Neural cell (in vitro differentiated cells): ENCODE data around the gene NPAS2. TPM values are rescaled to one million over a fixed set of nuclear protein-coding genes. Genes with fewer than 3 reads are reported as not detected.

Experiments used
- H2AFZ ChIP-seq: fragments of 200-600, 300-800 bp; sonication (generic), shearing (Covaris generic); 2 replicates; pipeline ENCODE4 v1.6.0; 2014; ENCODE audit warnings: low read depth, mild to moderate bottlenecking, antibody characterized with exemption, low read length, moderate library complexity
- H3F3A ChIP-seq: fragments of 200-600 bp; shearing (Covaris generic); 2 replicates; pipeline ENCODE4 v1.6.1; 2016; ENCODE audit warnings: mild to moderate bottlenecking, moderate library complexity, mixed read lengths, antibody characterized with exemption, low read length; ENCODE audit not compliant: insufficient read depth, poor library complexity, severe bottlenecking
- H3K27ac ChIP-seq: fragments of 200-600, 300-800 bp; sonication (generic), shearing (Covaris generic); 2 replicates; pipeline ENCODE4 v1.5.1; 2014; ENCODE audit warnings: mild to moderate bottlenecking, low read length, moderate library complexity
- H3K27me3 ChIP-seq: fragments of 300-800, 200-600 bp; sonication (generic), shearing (Covaris generic); 2 replicates; pipeline ENCODE4 v1.6.0; 2014; ENCODE audit warnings: mild to moderate bottlenecking, low read depth, low read length, moderate library complexity; ENCODE audit not compliant: insufficient read depth
- H3K36me3 ChIP-seq: fragments of 300-800, 200-600 bp; sonication (generic), shearing (Covaris generic); 2 replicates; pipeline ENCODE4 v1.5.1; 2014; ENCODE audit warnings: mild to moderate bottlenecking, antibody characterized with exemption, low read length, moderate library complexity; ENCODE audit not compliant: insufficient read depth
- H3K4me2 ChIP-seq: fragments of 300-800, 200-600 bp; sonication (generic), shearing (Covaris generic); 2 replicates; pipeline ENCODE4 v1.6.0; 2014; ENCODE audit warnings: mild to moderate bottlenecking, low read length
- H3K4me3 ChIP-seq: fragments of 300-800, 200-600 bp; sonication (generic), shearing (Covaris generic); 2 replicates; pipeline ENCODE4 v1.5.1; 2014; ENCODE audit warnings: mild to moderate bottlenecking, low read length, moderate library complexity
- H3K79me2 ChIP-seq: fragments of 200-600 bp; shearing (Covaris generic); replicated peaks from 2 replicates; pipeline ENCODE4 v1.6.0; 2014; ENCODE audit warnings: mild to moderate bottlenecking, low read length, moderate library complexity; ENCODE audit not compliant: insufficient read depth
- H3K9ac ChIP-seq: fragments of 300-800, 200-600 bp; sonication (generic), shearing (Covaris generic); 2 replicates; pipeline ENCODE4 v1.6.1; 2016; ENCODE audit warnings: mild to moderate bottlenecking, low read length, mixed read lengths
- H3K9me2 ChIP-seq: fragments of 200-600 bp; shearing (Covaris generic); 2 replicates; pipeline ENCODE4 v1.6.1; 2016; ENCODE audit warnings: mild to moderate bottlenecking, low read length, mixed read lengths; ENCODE audit not compliant: insufficient read depth
- H3K9me3 ChIP-seq: fragments of 200-600, 300-800 bp; sonication (generic), shearing (Covaris generic); 2 replicates; pipeline ENCODE4 v1.6.1; 2016; ENCODE audit warnings: mild to moderate bottlenecking, mixed run types, low read length, moderate library complexity, mixed read lengths
- H4K20me1 ChIP-seq: fragments of 200-600 bp; shearing (Covaris generic); 2 replicates; pipeline ENCODE4 v1.6.1; 2016; ENCODE audit warnings: mild to moderate bottlenecking, mixed run types; ENCODE audit not compliant: insufficient read depth
- EP300 ChIP-seq: fragments of 450-650 bp; conservative IDR thresholded peaks from 2 replicates; pipeline ENCODE4 v1.6.1; 2014; ENCODE audit warnings: antibody characterized with exemption, mild to moderate bottlenecking, moderate library complexity; ENCODE audit not compliant: poor library complexity, severe bottlenecking
- EZH2 ChIP-seq: fragments of 200-600, 300-800 bp; shearing (Covaris generic), sonication (generic); IDR thresholded peaks from 2 replicates; pipeline ENCODE4 v1.6.1; 2014; ENCODE audit warnings: antibody characterized with exemption, low read length, borderline replicate concordance, mild to moderate bottlenecking; ENCODE audit not compliant: insufficient read depth, poor library complexity, severe bottlenecking
- MXI1 ChIP-seq: fragments of 450-650 bp; conservative IDR thresholded peaks from 2 replicates; pipeline ENCODE4 v1.6.1; 2014; ENCODE audit warnings: antibody characterized with exemption, mild to moderate bottlenecking; ENCODE audit not compliant: poor library complexity, severe bottlenecking
- POLR2AphosphoS5 ChIP-seq: IDR thresholded peaks from 2 replicates; pipeline ENCODE4 v1.6.1; 2012
- RAD21 ChIP-seq: fragments of 450-650 bp; conservative IDR thresholded peaks from 2 replicates; pipeline ENCODE4 v1.6.1; 2014; ENCODE audit warnings: antibody characterized with exemption, mild to moderate bottlenecking, moderate library complexity
- SMC3 ChIP-seq: fragments of 450-650 bp; conservative IDR thresholded peaks from 2 replicates; pipeline ENCODE4 v1.6.1; 2014; ENCODE audit warnings: antibody characterized with exemption, mild to moderate bottlenecking, moderate library complexity; ENCODE audit not compliant: poor library complexity
- TAF1 ChIP-seq: IDR thresholded peaks from 2 replicates; pipeline ENCODE4 v1.6.1; 2012; ENCODE audit warnings: low read depth
- polyA plus RNA-seq: library from polyadenylated mRNA; depleted of rRNA; stranded (reverse); fragments of >200 nt; gene quantifications from 2 replicates; pipeline ENCODE4 v1.2.3, GENCODE V29; 2014
- TF ChIP-seq, protein P1 (sequence below): fragments of 450-650 bp; IDR thresholded peaks from 2 replicates; pipeline ENCODE4 v1.5.1; 2014; ENCODE audit warnings: antibody characterized with exemption, mild to moderate bottlenecking, moderate library complexity; ENCODE audit not compliant: poor library complexity, severe bottlenecking
- TF ChIP-seq, protein P2 (sequence below): IDR thresholded peaks from 2 replicates; pipeline ENCODE4 v1.6.1; 2012; ENCODE audit warnings: borderline replicate concordance

NPAS2 gene
- polyA plus RNA-seq, 1 donor from 2014 or later = 2.1 TPM

DNA sequence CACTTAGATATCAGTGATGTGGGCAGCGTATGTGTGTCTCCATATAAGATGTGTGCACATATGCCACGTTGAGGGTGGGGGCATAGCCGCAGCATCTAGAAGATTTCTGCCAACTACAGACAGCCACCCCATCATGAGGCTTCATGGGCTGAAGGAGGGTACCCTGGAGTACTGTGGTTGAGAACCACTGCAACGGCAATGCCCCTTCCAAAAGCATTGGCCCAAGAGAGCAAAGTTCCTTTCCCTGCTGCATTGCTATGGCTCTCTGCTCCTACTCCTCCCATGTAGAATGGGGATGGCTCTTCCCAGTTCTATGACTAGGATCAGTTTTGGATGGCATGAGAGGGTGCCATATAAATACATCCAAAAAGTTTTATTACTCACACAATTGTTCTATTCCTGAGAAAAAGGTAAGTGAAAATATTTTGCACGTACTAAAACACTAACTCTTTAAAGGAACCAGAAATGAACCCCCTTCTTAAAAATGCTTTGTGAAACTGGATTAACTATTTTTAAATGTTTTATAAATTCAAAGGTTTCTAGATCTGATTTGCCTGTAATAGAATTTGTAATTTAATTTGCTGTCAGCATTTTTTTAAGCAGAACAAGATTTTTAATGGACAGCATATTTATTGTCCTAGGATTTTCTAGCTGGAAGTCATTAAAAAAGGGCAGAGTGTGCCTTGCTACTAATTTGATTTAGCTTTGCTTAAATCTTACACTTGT, 177.7 kb downstream of the NPAS2 start:
- no peaks in the 10 kb centered on the region for H3F3A ChIP-seq
- no peak overlapping the region for H3K9ac ChIP-seq
- H3K27me3 ChIP-seq = no peaks in the 10 kb centered on the region
- no peak overlapping the region for H2AFZ ChIP-seq
- no peak overlapping the region for H3K4me2 ChIP-seq
- H3K79me2 ChIP-seq = peaks cover 6% of the 10 kb centered on the region
- no peaks in the 10 kb centered on the region for H3K36me3 ChIP-seq
- no peaks in the 10 kb centered on the region for H4K20me1 ChIP-seq
- H3K9me3 ChIP-seq = no peaks in the 10 kb centered on the region
- no peak for TF ChIP-seq EP300
- no peak for TF ChIP-seq MXI1
- TF ChIP-seq, protein P1, sequence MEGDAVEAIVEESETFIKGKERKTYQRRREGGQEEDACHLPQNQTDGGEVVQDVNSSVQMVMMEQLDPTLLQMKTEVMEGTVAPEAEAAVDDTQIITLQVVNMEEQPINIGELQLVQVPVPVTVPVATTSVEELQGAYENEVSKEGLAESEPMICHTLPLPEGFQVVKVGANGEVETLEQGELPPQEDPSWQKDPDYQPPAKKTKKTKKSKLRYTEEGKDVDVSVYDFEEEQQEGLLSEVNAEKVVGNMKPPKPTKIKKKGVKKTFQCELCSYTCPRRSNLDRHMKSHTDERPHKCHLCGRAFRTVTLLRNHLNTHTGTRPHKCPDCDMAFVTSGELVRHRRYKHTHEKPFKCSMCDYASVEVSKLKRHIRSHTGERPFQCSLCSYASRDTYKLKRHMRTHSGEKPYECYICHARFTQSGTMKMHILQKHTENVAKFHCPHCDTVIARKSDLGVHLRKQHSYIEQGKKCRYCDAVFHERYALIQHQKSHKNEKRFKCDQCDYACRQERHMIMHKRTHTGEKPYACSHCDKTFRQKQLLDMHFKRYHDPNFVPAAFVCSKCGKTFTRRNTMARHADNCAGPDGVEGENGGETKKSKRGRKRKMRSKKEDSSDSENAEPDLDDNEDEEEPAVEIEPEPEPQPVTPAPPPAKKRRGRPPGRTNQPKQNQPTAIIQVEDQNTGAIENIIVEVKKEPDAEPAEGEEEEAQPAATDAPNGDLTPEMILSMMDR = no peak
- TF ChIP-seq, protein P2, sequence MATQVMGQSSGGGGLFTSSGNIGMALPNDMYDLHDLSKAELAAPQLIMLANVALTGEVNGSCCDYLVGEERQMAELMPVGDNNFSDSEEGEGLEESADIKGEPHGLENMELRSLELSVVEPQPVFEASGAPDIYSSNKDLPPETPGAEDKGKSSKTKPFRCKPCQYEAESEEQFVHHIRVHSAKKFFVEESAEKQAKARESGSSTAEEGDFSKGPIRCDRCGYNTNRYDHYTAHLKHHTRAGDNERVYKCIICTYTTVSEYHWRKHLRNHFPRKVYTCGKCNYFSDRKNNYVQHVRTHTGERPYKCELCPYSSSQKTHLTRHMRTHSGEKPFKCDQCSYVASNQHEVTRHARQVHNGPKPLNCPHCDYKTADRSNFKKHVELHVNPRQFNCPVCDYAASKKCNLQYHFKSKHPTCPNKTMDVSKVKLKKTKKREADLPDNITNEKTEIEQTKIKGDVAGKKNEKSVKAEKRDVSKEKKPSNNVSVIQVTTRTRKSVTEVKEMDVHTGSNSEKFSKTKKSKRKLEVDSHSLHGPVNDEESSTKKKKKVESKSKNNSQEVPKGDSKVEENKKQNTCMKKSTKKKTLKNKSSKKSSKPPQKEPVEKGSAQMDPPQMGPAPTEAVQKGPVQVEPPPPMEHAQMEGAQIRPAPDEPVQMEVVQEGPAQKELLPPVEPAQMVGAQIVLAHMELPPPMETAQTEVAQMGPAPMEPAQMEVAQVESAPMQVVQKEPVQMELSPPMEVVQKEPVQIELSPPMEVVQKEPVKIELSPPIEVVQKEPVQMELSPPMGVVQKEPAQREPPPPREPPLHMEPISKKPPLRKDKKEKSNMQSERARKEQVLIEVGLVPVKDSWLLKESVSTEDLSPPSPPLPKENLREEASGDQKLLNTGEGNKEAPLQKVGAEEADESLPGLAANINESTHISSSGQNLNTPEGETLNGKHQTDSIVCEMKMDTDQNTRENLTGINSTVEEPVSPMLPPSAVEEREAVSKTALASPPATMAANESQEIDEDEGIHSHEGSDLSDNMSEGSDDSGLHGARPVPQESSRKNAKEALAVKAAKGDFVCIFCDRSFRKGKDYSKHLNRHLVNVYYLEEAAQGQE = no peak
- no peak overlapping the region for H3K4me3 ChIP-seq
- H3K27ac ChIP-seq = no peak overlapping the region
- no peaks in the 10 kb centered on the region for H3K9me2 ChIP-seq

DNA sequence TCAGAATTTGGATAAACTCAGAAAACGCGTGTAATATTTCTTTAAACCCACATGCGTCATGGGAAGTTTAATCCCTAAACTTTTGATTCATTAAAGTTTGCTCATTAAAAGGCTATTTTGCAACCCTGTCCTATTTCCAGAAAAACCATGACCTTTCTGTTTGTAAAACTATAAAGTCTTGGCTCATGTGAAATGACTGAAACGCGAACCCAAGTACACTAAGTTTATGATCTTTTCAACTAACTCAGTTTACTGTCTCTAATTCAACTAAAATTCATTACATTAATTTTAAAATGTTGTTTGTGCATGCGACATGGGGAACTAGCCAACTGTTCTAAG, 178.3 kb downstream of the NPAS2 start:
- Histone ChIP-seq H2AFZ (no peak overlapping the region), H3K4me2 (no peak overlapping the region), H3K9ac (no peak overlapping the region), H4K20me1 (no peaks in the 10 kb centered on the region), H3K9me2 (no peaks in the 10 kb centered on the region), H3K9me3 (no peaks in the 10 kb centered on the region), H3K36me3 (no peaks in the 10 kb centered on the region), H3K27ac (no peak overlapping the region), H3K4me3 (no peak overlapping the region), H3K79me2 (peaks cover 11% of the 10 kb centered on the region), H3F3A (no peaks in the 10 kb centered on the region), H3K27me3 (no peaks in the 10 kb centered on the region)
- TF ChIP-seq MXI1 (no peak), SMC3 (no peak), EP300 (no peak), POLR2AphosphoS5 (no peak), TAF1 (no peak), EZH2 (no peak), RAD21 (no peak)
- TF ChIP-seq, protein P2 = no peak
- TF ChIP-seq, protein P1 = no peak
